ENCODE results near the gene B3GALT6.
"Not testable (repeated sequence)": the region's sequence is repeated elsewhere in the genome, so short reads cannot be mapped to it uniquely, and the experiment has no call there.

The B3GALT6 gene

DNA sequence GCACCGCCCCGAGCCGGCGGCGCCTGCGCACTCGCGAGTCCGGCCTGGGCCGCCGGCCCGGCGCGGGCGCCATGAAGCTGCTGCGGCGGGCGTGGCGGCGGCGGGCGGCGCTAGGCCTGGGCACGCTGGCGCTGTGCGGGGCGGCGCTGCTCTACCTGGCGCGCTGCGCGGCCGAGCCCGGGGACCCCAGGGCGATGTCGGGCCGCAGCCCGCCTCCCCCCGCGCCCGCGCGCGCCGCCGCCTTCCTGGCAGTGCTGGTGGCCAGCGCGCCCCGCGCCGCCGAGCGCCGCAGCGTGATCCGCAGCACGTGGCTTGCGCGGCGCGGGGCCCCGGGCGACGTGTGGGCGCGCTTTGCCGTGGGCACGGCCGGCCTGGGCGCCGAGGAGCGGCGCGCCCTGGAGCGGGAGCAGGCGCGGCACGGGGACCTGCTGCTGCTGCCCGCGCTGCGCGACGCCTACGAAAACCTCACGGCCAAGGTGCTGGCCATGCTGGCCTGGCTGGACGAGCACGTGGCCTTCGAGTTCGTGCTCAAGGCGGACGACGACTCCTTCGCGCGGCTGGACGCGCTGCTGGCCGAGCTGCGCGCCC lies at the start of gene B3GALT6:
TSS of gene B3GALT6 (plus strand) at position 30 of the 588 bp plus-strand sequence. CDS start at position 72, 42 bp downstream.
- no peak for ATAC-seq
- Mint-ChIP-seq H3K4me3 (peak within 1 kb of the TSS; percentile 89), H3K4me1 (peaks cover 35% of the 10 kb centered on the region), H3K36me3 (ENCODE audit: low read depth) (peaks cover 28% of the 10 kb centered on the region), H3K27ac (peak within 1 kb of the TSS; percentile 84), H3K9me3 (no peaks in the 10 kb centered on the region), H3K27me3 (no peaks in the 10 kb centered on the region)
- no peak for DNase-seq

DNA sequence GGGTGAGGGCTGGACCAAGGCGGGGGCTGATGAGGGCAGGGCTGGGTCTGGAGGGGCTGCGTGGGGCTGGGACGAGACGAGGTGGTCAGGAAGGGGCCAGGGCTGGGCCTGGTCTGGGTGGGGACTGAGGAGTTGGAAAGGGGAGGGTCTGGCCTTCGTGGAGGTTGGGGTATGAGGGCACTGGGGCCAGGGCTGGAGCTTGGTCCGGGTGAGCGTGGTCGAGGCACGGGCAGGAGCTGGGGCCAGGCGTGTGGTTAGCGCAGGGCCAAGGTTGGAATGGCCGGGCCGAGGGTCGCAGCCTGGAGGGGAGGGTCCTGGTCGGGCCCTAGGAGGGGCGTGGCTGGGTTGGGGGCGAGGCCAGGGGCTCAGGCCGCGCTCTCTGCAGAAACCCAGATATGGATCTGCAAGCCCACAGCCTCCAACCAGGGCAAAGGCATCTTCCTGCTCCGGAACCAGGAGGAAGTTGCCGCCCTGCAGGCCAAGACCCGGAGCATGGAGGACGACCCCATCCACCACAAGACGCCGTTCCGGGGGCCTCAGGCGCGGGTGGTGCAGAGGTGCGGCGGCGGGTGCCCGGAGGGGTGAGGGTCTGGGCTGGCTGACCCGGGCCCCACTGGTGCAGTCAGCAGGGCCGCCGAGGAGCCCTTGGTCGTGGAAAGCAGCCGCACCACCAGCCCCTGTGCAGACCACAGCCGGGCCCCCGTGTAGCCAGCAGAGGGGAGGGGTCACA lies 49.4 kb upstream of the B3GALT6 start:
- H3K27ac Mint-ChIP-seq: no peak overlapping the region
- no peak for ATAC-seq
- DNase-seq: no peak
- H3K4me3 Mint-ChIP-seq: no peak overlapping the region
- H3K9me3 Mint-ChIP-seq: no peaks in the 10 kb centered on the region
- H3K27me3 Mint-ChIP-seq: peaks cover 7% of the 10 kb centered on the region
- H3K36me3 Mint-ChIP-seq (ENCODE audit: low read depth): no peaks in the 10 kb centered on the region
- H3K4me1 Mint-ChIP-seq: peaks cover 3% of the 10 kb centered on the region

DNA sequence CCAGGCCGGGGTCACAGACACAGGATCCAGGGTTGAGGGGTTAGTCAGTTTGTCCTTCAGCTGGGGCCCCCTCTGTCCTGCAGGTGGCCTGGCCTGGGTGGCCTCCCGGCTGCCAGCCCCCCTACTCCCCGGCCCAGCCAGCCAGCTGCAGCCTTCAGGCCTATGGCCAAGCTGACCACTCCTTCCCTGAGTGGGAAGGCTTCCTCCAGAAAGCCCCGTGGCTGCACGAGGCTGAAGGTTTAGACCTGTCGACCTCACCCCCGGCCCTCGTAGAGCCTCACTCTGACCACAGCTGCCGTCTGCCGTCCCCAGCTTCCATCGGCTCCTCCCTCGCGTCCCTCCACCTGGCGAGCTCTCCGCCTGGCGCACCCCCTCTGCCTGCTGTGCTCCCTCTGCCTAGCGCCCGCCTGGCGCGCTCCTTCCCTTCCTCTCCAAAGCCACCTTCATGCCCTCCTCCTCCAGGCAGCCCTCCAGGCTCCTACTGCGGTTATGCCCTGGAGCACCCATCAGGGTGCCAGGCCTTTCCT lies 48.8 kb upstream of the B3GALT6 start:
- peaks cover 3% of the 10 kb centered on the region for H3K4me1 Mint-ChIP-seq
- no peaks in the 10 kb centered on the region for H3K9me3 Mint-ChIP-seq
- no peak overlapping the region for H3K27ac Mint-ChIP-seq
- ATAC-seq (no peak), DNase-seq (no peak)
- H3K36me3 Mint-ChIP-seq (ENCODE audit: low read depth): no peaks in the 10 kb centered on the region
- peaks cover 9% of the 10 kb centered on the region for H3K27me3 Mint-ChIP-seq
- H3K4me3 Mint-ChIP-seq: no peak overlapping the region

DNA sequence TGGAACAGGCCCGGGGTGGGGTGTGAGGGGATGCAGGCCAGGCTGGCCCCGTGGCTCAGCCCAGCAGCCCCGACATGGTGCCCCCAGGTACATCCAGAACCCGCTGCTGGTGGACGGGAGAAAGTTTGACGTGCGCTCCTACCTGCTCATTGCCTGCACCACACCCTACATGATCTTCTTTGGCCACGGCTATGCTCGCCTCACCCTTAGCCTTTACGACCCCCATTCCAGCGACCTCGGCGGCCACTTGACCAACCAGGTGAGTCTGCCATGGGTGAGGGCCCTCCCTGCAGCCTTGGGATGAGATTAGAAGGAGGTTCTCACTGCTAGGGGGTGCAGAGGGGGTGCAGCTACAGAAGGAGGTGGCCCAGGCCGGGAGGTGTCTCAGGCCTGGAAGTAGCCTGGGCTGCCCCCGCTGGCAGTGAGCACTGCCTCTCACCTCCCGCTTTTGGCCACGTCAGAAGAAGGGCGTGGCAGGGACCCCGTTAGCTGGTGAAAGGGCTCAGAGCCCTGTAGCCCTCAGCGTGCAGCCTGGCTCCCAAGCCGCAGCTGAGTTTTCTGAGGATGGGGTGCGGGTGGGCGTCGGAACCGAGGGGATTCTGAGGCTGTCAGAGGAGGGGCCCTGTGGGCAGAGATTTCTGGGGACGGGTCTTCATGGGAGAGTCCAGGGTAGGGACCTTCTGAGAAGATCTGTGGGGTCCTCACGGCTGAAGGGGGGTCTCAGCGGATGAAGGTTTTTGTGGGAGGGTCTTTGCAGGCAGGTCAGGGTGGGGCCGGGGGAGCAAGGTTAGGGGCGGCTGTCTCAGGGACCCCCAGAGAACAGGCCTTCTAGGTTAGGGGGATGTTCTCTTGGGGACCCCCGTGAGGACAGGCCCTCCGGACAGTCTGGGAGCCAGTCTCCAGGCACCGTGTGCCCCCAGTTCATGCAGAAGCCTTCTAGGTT lies 47.9 kb upstream of the B3GALT6 start:
- H3K4me1 Mint-ChIP-seq: peaks cover 3% of the 10 kb centered on the region
- DNase-seq: no peak
- H3K27me3 Mint-ChIP-seq: peaks cover 9% of the 10 kb centered on the region
- no peaks in the 10 kb centered on the region for H3K9me3 Mint-ChIP-seq
- no peak for ATAC-seq
- no peak overlapping the region for H3K27ac Mint-ChIP-seq
- H3K36me3 Mint-ChIP-seq (ENCODE audit: low read depth): no peaks in the 10 kb centered on the region
- H3K4me3 Mint-ChIP-seq: no peak overlapping the region

DNA sequence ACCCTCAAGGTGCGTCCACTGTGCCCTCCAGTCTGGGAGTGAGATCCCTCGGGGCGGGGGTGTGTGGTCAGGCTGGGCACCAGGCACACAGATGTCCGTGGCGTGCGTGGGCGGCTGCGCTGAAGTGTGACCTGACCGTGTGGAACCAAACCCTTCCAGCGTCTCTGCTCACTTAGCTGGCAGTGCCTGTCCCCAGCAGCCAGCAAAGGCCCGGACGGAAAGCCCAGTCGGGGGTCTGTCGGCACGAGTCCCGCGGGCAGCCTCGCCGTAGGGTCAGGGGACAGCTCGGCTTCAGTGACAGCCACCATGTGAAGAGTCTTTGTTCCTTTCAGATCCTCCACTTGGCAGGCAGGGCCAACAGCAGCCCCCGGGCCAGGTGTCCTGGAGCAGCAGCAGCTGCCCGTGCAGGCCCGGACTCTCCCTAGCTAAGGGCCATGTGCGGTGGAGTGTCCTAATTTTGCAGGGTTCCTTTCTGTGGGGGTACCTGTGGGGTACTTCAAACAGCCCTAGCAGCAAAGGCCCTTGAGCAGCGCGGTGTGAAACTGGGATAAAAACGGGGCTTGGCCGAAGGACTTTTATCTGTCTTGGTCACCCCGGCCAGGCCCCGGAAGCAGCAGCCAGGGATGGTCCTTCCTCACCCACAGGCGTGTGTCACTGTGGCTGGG lies 46.8 kb upstream of the B3GALT6 start:
- DNase-seq: no peak
- no peak overlapping the region for H3K4me3 Mint-ChIP-seq

DNA sequence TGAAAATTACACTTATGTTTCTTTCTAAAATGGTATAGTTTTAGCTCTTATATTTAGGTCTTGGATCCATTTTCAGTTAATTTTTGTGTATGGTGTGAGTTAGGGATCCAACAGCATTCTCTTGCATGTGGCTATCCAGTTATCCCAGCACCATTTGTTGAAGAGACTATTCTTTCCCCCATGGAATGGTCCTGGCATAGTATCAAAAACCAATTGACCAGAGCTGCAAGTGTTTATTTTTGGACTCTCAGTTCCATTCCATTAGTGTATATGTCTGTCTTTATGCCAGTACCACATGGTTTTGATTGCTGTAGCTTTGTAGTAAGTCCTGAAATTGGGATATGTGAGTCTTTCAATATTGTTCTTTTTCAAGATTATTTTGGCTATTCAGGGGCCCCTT lies 44.1 kb upstream of the B3GALT6 start:
- Mint-ChIP-seq H3K27ac (no peak overlapping the region), H3K9me3 (peaks cover 5% of the 10 kb centered on the region)
- no peak for ATAC-seq

More for the DNA sequence above, 46.8 kb upstream of the B3GALT6 start:
- H3K9me3 Mint-ChIP-seq: no peaks in the 10 kb centered on the region
- no peaks in the 10 kb centered on the region for H3K36me3 Mint-ChIP-seq (ENCODE audit: low read depth)
- peaks cover 9% of the 10 kb centered on the region for H3K27me3 Mint-ChIP-seq
- peaks cover 3% of the 10 kb centered on the region for H3K4me1 Mint-ChIP-seq
- H3K27ac Mint-ChIP-seq: no peak overlapping the region
- no peak for ATAC-seq

DNA sequence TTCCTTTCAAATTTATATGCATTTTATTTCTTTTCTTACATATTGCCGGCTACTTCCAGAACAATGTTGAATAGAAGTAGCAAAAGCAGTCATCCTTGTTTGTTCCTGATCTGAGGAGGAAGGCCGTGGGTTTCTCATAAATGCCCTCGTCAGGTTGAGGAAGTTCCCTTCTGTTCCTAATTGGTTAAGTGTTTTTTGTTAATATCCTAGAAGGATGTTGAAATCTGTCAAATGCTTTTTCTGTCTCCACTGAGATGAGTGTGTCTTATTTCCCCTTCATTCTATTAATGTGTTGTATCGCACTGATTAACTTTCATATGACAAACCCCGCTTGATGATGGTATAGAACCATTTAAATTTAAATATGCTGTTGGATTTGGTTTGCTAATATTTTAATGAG lies 42.9 kb upstream of the B3GALT6 start:
- H3K27me3 Mint-ChIP-seq: peaks cover 3% of the 10 kb centered on the region
- peaks cover 3% of the 10 kb centered on the region for H3K36me3 Mint-ChIP-seq (ENCODE audit: low read depth)
- no peak overlapping the region for H3K27ac Mint-ChIP-seq
- no peak for ATAC-seq
- H3K4me3 Mint-ChIP-seq: no peak overlapping the region
- no peaks in the 10 kb centered on the region for H3K4me1 Mint-ChIP-seq
- H3K9me3 Mint-ChIP-seq: peaks cover 6% of the 10 kb centered on the region
- no peak for DNase-seq

More for the DNA sequence above, 44.1 kb upstream of the B3GALT6 start:
- H3K4me1 Mint-ChIP-seq: peaks cover 3% of the 10 kb centered on the region
- no peak for DNase-seq
- H3K36me3 Mint-ChIP-seq (ENCODE audit: low read depth): peaks cover 3% of the 10 kb centered on the region
- no peak overlapping the region for H3K4me3 Mint-ChIP-seq
- H3K27me3 Mint-ChIP-seq: peaks cover 5% of the 10 kb centered on the region

DNA sequence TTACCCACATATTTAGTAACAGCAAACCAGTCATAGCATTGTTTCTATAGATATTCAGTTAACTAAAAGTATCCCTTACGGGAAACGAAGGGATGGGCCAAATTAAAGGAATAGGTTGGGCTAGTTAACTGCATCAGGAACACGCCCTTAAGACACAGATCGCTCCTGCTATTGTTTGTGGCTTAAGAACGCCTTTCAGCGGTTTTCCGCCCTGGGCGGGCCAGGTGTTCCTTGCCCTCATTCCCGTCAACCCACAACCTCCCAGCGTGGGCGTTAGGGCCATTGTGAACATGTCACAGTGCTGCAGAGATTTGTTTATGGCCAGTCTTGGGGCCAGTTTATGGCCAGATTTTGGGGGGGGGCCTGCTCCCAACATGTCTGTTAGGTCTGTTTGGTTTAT lies 40.3 kb upstream of the B3GALT6 start:
- H3K36me3 Mint-ChIP-seq (ENCODE audit: low read depth): peaks cover 3% of the 10 kb centered on the region
- H3K4me3 Mint-ChIP-seq: no peak overlapping the region
- H3K4me1 Mint-ChIP-seq: no peaks in the 10 kb centered on the region
- peaks cover 3% of the 10 kb centered on the region for H3K27me3 Mint-ChIP-seq
- ATAC-seq: no peak
- no peak overlapping the region for H3K27ac Mint-ChIP-seq
- peaks cover 12% of the 10 kb centered on the region for H3K9me3 Mint-ChIP-seq
- DNase-seq: no peak

DNA sequence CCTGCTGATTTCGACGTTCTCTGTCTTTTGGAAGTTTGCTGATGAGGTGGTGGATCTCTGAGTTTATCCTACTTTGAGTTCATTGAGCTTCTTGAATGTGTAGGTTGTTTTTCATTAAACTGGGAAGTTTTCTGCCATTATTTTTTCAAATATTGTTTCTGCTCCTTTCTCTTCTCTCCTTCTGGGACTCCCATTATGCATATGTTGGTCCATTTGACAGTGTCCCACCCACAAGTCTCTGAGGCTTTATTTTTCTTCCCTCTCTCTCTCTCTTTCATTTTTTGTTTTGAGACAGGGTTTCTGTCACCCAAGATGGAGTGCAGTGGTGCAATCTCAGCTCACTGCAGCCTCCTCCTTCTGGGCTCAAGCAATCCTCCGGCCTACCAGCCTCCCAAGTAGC lies 37.3 kb upstream of the B3GALT6 start:
- Mint-ChIP-seq H3K27me3 (peaks cover 1% of the 10 kb centered on the region), H3K36me3 (ENCODE audit: low read depth) (peaks cover 3% of the 10 kb centered on the region), H3K27ac (no peak overlapping the region), H3K9me3 (peaks cover 12% of the 10 kb centered on the region), H3K4me3 (no peak overlapping the region), H3K4me1 (peaks cover 2% of the 10 kb centered on the region)
- DNase-seq (no peak), ATAC-seq (no peak)

DNA sequence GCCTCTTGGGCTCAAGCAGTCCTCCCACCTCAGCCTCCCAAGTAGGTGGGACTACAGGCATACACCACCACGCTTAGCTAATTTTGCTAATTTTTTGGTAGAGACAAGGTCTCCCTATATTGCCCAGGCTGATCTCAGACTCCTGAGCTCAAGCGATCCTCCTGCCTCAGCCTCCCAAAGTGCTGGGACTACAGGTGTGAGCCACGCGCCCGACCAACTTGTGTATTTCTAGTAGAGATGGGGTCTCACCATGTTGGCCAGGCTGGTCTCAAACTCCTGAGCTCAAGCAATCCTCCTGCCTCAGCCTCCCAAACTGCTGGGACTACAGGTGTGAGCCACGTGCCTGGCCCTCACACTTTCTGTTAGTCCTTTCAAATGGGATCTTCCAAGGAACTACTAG lies 36.3 kb upstream of the B3GALT6 start:
- not testable (repeated sequence) for H3K27me3 Mint-ChIP-seq; H3K4me3 Mint-ChIP-seq; H3K27ac Mint-ChIP-seq; ATAC-seq; H3K36me3 Mint-ChIP-seq (ENCODE audit: low read depth); DNase-seq
- Mint-ChIP-seq H3K4me1 (peaks cover 12% of the 10 kb centered on the region), H3K9me3 (peaks cover 12% of the 10 kb centered on the region)

DNA sequence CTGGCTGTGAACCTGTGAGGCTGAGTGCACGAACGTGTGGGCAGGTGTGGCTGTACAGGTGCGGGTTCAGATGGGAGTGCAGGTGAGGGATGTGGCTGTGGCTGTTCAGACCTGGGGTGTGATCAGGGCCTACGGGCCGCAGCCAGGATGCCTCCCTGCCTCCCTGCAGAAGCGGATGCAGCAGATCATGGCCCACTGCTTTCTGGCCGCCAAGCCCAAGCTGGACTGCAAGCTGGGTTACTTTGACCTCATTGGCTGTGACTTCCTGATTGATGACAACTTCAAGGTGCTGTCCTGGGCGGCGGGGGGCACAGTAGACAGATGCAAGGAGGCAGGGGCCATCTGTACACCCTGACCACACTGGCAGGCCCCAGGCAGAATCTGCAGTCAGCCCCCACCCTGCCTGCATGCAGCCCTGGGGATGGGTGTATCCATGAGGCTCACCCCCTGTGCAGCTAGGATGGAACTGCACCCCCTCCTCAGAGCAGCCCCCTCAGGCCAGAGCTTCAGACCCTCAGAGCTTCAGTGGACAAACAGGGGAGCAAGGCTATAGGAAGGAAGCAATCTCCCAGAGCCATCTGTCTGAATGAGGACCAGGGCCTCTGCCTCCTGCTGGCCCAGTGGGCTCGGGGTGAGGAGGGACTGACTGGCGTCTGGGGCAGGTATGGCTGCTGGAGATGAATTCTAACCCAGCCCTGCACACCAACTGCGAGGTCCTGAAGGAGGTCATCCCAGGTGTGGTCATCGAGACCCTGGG lies 35.4 kb upstream of the B3GALT6 start:
- ATAC-seq: no peak
- Mint-ChIP-seq H3K36me3 (ENCODE audit: low read depth) (peaks cover 3% of the 10 kb centered on the region), H3K4me1 (peaks cover 12% of the 10 kb centered on the region), H3K9me3 (peaks cover 12% of the 10 kb centered on the region), H3K27me3 (peaks cover 1% of the 10 kb centered on the region), H3K4me3 (no peak overlapping the region), H3K27ac (no peak overlapping the region)
- no peak for DNase-seq

DNA sequence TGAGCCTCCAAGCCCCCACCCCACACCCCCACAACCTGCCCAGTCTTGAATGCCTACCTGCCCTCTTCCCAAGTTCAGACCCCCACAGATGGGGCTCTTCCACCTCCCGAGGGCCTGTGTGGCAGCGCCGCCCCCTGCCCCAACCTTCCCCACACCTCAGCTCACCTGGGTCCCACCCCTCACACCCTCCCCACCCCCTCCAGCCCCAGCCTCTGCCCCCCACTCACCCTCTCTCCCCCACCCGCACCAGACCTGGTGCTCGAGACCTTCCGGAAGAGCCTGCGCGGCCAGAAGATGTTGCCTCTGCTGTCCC lies 34.9 kb upstream of the B3GALT6 start:
- peaks cover under 1% of the 10 kb centered on the region for H3K36me3 Mint-ChIP-seq (ENCODE audit: low read depth)
- no peak for ATAC-seq
- no peak for DNase-seq
- H3K27ac Mint-ChIP-seq: no peak overlapping the region
- peaks cover 7% of the 10 kb centered on the region for H3K9me3 Mint-ChIP-seq
- no peaks in the 10 kb centered on the region for H3K27me3 Mint-ChIP-seq
- no peak overlapping the region for H3K4me3 Mint-ChIP-seq
- H3K4me1 Mint-ChIP-seq: peaks cover 12% of the 10 kb centered on the region

DNA sequence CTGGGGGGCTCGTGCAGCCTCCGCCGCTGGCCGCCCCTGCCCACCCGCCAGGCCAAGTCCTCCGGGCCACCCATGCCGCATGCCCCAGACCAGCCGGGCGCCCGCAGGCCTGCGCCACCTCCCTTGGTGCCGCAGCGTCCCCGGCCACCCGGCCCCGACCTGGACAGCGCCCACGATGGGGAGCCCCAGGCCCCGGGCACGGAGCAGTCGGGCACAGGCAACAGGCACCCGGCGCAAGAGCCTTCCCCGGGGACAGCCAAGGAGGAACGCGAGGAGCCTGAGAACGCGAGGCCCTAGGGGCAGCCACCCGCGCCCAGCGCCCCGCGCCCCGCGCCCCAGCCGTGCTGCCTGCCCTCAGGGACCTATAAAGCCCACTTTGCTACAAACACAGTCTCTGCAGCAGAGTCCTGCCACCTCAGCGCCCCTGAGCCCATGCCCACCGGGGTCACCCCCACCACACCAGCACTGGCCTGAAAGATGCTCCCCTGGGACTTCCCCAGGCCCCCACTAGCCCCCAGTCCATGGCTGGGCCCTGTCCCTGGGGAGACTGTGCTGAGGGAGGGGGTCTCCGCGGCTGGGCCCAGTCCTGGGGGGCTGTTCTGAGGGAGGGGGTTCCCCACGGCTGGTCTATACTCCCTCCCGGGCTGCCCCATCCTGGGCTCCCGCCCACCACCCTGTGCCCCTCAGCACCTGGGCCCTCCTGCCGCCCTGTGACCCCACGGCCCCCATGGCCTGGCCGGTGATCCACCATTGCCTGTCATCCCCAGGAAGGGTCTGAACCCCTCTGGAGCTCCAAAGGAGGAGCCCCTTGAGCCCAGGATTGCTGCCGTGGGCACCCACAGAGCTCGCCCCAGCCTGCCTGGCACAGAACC lies 34.2 kb upstream of the B3GALT6 start:
- DNase-seq (no peak), ATAC-seq (no peak)
- Mint-ChIP-seq H3K36me3 (ENCODE audit: low read depth) (no peaks in the 10 kb centered on the region), H3K4me1 (peaks cover 12% of the 10 kb centered on the region), H3K9me3 (peaks cover 7% of the 10 kb centered on the region), H3K27ac (no peak overlapping the region), H3K4me3 (no peak overlapping the region), H3K27me3 (no peaks in the 10 kb centered on the region)

Data from activated naive CD8-positive, alpha-beta T cell treated with anti-CD3 and anti-CD28 coated beads, Interleukin-2, amount 50 U/mL, for 24 hours (primary cell).